HG03342 (cell line): Measurements from ENCODE around the gene ZNF544.
"Not testable (repeated sequence)": the region's sequence is repeated elsewhere in the genome, so short reads cannot be mapped to it uniquely, and the experiment has no call there.

Experiments used
- ATAC-seq: cut with Tn5 transposase; IDR thresholded peaks from one replicate; pipeline ENCODE4 v1.9.1; 2021; ENCODE audit warnings: mild to moderate bottlenecking, moderate library complexity; ENCODE audit not compliant: unreplicated experiment

Gene ZNF544

GRCh38 chr19:58304748-58305064 lies 76.0 kb downstream of the ZNF544 start:
- peak; percentile 12 for ATAC-seq

GRCh38 chr19:58305065-58305931 lies 76.6 kb downstream of the ZNF544 start, which contains the start of gene ERVK3-1:
ERVK3-1 (plus strand) TSS chr19:58305377; CDS start chr19:58312169, 6,792 bp downstream.
- peak; percentile 94 for ATAC-seq

- ATAC-seq: no peak
These were observed 77.2 kb downstream of the ZNF544 start for GRCh38 chr19:58305932-58306323.

GRCh38 chr19:58307736-58308135 lies 79.0 kb downstream of the ZNF544 start:
- ATAC-seq: no peak

GRCh38 chr19:58310685-58311084 lies 82.0 kb downstream of the ZNF544 start:
- ATAC-seq: not testable (repeated sequence)

- ATAC-seq: no peak
These were observed 82.7 kb downstream of the ZNF544 start for GRCh38 chr19:58311345-58311865.
